Subcutaneous adipose tissue (tissue), 4 donors: ENCODE results near the gene PM20D2. TPM values are rescaled to one million over a fixed set of nuclear protein-coding genes. Genes with fewer than 3 reads are reported as not detected.

Experiments used
- CTCF ChIP-seq: fragments of 450-650 bp; IDR thresholded peaks from one replicate; pipeline ENCODE4 v1.5.1; 2016; ENCODE audit warnings: low read depth, mild to moderate bottlenecking, control low read depth, antibody characterized with exemption, moderate library complexity
- total RNA-seq, 4 donors: library from RNA; depleted of rRNA; stranded (reverse); fragments of >200 nt; gene quantifications; one replicate each; pipeline ENCODE4 v1.1.0, GENCODE V29; 2016

Gene PM20D2
- total RNA-seq, 4 donors from 2014 or later: 4.0 to 6.8 (median 4.9) TPM

GRCh38 chr6:89208551-89208950 lies 62.7 kb downstream of the PM20D2 start:
- no peak for TF ChIP-seq CTCF

DNA sequence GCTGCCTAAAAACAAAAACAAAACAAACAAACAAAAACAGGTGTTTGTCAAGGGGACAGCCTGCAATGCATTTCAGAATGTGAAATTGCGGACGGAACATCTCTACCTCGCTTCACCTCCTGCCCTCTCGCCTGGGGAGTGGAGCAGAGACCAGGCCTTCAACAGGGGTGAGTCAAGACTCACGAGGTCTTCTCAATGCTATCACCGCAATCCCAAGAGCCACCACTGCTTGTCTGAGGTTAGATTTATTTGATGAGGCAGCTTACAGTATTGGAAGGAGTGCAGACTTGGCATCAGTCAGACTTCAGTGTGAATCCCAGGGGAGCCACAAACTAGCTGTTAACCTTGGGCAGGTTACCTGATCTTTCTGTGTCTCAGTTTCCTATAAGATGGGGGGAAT lies 63.6 kb downstream of the PM20D2 start:
- no peak for TF ChIP-seq CTCF

DNA sequence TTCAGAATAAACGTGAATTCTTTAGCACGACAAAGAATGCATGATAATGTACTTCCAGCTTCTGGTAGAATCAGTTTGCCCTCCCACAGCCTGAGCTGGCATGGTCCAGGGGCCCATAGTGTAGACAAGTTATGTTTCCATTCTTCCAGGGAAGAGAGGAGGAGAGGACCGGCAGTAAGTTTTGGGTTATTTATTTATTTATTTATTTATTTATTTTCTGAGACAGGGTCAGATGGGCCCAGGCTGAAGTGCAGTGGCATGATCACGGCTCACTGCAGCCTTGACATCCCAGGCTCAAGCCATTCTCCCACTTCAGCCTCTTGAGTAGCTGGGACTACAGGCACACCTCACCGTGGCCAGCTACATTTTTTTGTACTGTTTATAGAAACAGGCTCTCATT lies 66.6 kb downstream of the PM20D2 start:
- no peak for TF ChIP-seq CTCF

DNA sequence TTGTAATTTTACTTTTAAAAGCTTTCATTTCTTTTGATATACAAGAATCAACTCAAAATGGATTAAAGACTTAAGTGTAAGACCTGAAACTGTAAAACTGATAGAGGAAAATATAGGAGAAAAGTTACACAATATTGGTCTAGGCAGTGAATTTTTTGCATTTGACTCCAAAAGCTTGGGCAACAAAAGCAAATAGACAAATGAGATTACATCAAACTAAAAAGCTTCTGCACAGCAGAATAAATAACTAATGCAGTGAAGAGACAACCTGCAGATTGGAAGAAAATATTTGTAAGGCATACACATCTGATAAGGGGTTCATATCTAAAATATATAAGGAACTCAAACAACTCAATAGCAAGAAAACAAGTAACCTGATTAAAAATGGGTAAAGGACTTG lies 68.3 kb downstream of the PM20D2 start:
- no peak for TF ChIP-seq CTCF

Other genes with a start within 250 kb of the PM20D2 start
- 10 to 100 TPM; 10.2 to 22.3 (median 13.4) TPM for gene RNGTT, start 182.4 kb upstream of the PM20D2 start, total RNA-seq
- 100 to 1,000 TPM; 228 to 324 (median 262) TPM for gene PNRC1, start 65.3 kb upstream of the PM20D2 start, total RNA-seq
- gene SRSF12, start 28.0 kb upstream of the PM20D2 start, total RNA-seq: under 1 TPM in 1 of 4 donors, not detected in 3; 0.17 TPM
- not detected for gene GABRR1, start 71.3 kb downstream of the PM20D2 start, total RNA-seq
- gene GABRR2, start 169.2 kb downstream of the PM20D2 start, total RNA-seq: 1 to 10 TPM in 1 of 4 donors, under 1 TPM in 1, not detected in 2; 0.57 to 1.4 TPM
- 10 to 100 TPM; 20.9 to 48.3 (median 27.8) TPM for gene UBE2J1, start 206.7 kb downstream of the PM20D2 start, total RNA-seq